Measurements from ENCODE around the gene RBPJ.

DNA sequence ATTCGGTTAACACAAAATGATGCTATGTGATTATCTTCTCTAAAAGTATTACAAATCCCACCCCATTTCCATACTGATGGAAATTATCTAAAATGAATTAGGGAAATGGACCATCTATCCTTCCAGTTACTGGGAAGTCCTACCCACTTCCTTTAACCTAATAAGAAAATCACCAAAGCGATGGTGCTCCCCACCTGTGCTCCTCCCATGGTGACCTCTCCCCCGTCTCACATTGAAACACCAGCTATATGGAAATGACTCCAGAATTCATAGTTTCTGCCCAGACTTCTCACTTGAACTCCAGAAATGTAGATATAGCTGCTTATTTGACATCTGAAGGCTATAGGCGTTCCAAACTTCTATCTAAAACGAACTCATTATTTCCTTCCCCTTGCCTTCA lies 121.0 kb downstream of the RBPJ start:
- TF ChIP-seq CTCF (IDR thresholded peaks at IDR 0.05), result no peak
- TF ChIP-seq POLR2A (IDR thresholded peaks at IDR 0.05), result no peak

Measured in body of pancreas (tissue), 4 donors.